Common myeloid progenitor, CD34-positive (primary cell): Measurements from ENCODE around the gene ZNF559.
"Not testable (repeated sequence)": the region's sequence is repeated elsewhere in the genome, so short reads cannot be mapped to it uniquely, and the experiment has no call there.

ENCODE experiments used
- CTCF ChIA-PET: fragments of 350-600 bp; sonication (Branson Sonifier 250); formaldehyde crosslinking; loops from one replicate; lab custom pipeline; 2021; ENCODE audit warnings: antibody characterized with exemption; lab: Charles Lee
- POLR2A ChIA-PET: fragments of 350-600 bp; sonication (Branson Sonifier 250); formaldehyde crosslinking; loops from one replicate; lab custom pipeline; 2021; ENCODE audit warnings: antibody characterized with exemption; lab: Charles Lee
- DNase-seq, 3 donors: peaks; one replicate each; pipeline versions ENCODE4 v3.0.0 to v3.0.0-alpha.2; 2013
- H3K27ac ChIP-seq, 2 experiments: 1 replicate in 1 of 2; 2 replicates in 1 of 2; pipeline ENCODE4 v1.7.0; 2013; ENCODE audit warnings: inconsistent platforms in 2 of 2, low read length in 2 of 2, mild to moderate bottlenecking in 2 of 2, low read depth in 1 of 2, moderate library complexity in 1 of 2; ENCODE audit not compliant: severe bottlenecking in 2 of 2, insufficient read depth in 1 of 2, poor library complexity in 1 of 2
- H3K27me3 ChIP-seq, 5 experiments: replicated peaks in 2 of 5; 1 replicate in 3 of 5; 2 replicates in 2 of 5; pipeline versions ENCODE4 v1.6.1 to v1.7.0; 2013; ENCODE audit warnings: low read length in 4 of 5, mild to moderate bottlenecking in 2 of 5, moderate library complexity in 2 of 5, inconsistent platforms in 1 of 5; ENCODE audit not compliant: insufficient read depth in 5 of 5, control insufficient read depth in 4 of 5
- H3K36me3 ChIP-seq, 4 experiments: 1 replicate in 2 of 4; 2 replicates in 2 of 4; pipeline versions ENCODE4 v1.6.1 to v1.7.0; 2013; ENCODE audit warnings: low read length in 3 of 4, control low read depth in 1 of 4, mild to moderate bottlenecking in 1 of 4; ENCODE audit not compliant: control insufficient read depth in 4 of 4, insufficient read depth in 4 of 4
- H3K4me1 ChIP-seq, 4 experiments: 1 replicate in 3 of 4; 2 replicates in 1 of 4; pipeline versions ENCODE4 v1.6.1 to v1.7.1; 2013; ENCODE audit warnings: low read length in 3 of 4, mild to moderate bottlenecking in 3 of 4, control low read depth in 1 of 4, inconsistent platforms in 1 of 4, moderate library complexity in 1 of 4; ENCODE audit not compliant: control insufficient read depth in 4 of 4, insufficient read depth in 4 of 4; ENCODE audit errors: control extremely low read depth in 1 of 4
- H3K4me3 ChIP-seq, 7 experiments: 1 replicate in 4 of 7; 2 replicates in 3 of 7; pipeline versions ENCODE4 v1.5.1 to v1.7.0; 2013; ENCODE audit warnings: mild to moderate bottlenecking in 7 of 7, low read length in 6 of 7, moderate library complexity in 6 of 7, inconsistent platforms in 2 of 7, low read depth in 2 of 7, control low read depth in 1 of 7; ENCODE audit not compliant: insufficient read depth in 4 of 7, control insufficient read depth in 1 of 7; ENCODE audit errors: extremely low read depth in 1 of 7
- H3K9me3 ChIP-seq, 5 experiments: 1 replicate in 4 of 5; 2 replicates in 1 of 5; pipeline versions ENCODE4 v1.6.1 to v1.7.1; 2013; ENCODE audit warnings: low read length in 4 of 5, mild to moderate bottlenecking in 2 of 5, inconsistent platforms in 1 of 5, low read depth in 1 of 5, moderate library complexity in 1 of 5; ENCODE audit not compliant: control insufficient read depth in 4 of 5, insufficient read depth in 2 of 5; ENCODE audit errors: control extremely low read depth in 1 of 5
- WGBS: methylation state at CpG from one replicate; pipeline ENCODE4 v1.1.5; 2013; ENCODE audit not compliant: insufficient coverage; 5-methylcytosine and 5-hydroxymethylcytosine counted together

The ZNF559 gene

DNA sequence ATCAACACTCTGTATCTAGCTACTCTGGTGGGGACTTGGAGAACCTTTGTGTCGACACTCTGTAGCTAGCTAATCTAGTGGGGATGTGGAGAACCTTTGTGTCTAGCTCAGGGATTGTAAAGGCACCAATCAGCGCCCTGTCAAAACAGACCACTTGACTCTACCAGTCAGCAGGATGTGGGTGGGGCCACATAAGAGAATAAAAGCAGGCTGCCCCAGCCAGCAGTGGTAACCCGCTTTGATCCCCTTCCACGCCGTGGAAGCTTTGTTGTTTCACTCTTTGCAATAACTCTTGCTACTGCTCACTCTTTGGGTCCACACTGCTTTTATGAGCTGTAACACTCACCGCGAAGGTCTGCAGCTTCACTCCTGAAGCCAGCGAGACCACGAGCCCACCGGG is 1.8 kb upstream of the ZNF559 start:
- H3K27me3 ChIP-seq, DNase-seq, H3K4me3 ChIP-seq, H3K27ac ChIP-seq, POLR2A ChIA-PET: not testable (repeated sequence)
- CTCF ChIA-PET = interaction anchor here (1.4 to 1.9 kb wide), 2 partner anchors 8 to 12 kb away, joined by 4 to 9 read pairs; partner anchors contain the start of gene ZNF699
- Histone ChIP-seq H3K36me3 (peaks cover 0 to 11% (median 7%) of the 10 kb centered on the region in 4 experiments), H3K4me1 (peaks cover 0 to 13% (median 6%) of the 10 kb centered on the region in 4 experiments), H3K9me3 (peaks cover 0 to 21% (median 11%) of the 10 kb centered on the region in 5 experiments)
- 98% methylated on average over 7 of the region's 10 CpGs for WGBS

DNA sequence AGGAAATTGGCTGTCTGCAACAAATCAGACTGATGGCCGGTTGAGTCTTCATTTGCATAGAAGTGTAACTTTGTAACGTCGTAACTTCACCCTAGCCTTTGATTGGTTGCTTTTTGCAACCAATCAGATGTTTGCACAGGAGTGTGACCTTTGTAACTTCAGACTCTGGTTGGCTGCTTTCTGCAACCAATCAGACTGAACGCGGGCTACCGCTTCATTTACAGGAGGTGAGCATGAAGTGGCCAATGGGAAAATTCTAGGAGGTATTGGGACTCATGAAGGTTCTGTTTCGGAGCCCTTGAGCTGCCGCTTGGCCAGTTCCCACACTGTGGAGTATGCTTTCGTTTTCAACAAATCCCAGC is 441 bp upstream of the ZNF559 start:
- POLR2A ChIA-PET = interaction anchor here (0.9 kb wide), 1 partner anchor 112 kb away, joined by 5 read pairs; the partner anchor contains the start of gene ZNF266
- Histone ChIP-seq H3K27me3 (no peaks in the 10 kb centered on the region), H3K27ac (peak overlapping the region in 1 of 2 experiments; percentile 89), H3K36me3 (peaks cover 2 to 23% (median 15%) of the 10 kb centered on the region in 4 experiments), H3K4me3 (peak overlapping the region; percentile 49 to 88 (median 80)), H3K4me1 (peaks cover 0 to 13% (median 6%) of the 10 kb centered on the region in 4 experiments), H3K9me3 (peaks cover 1 to 33% (median 23%) of the 10 kb centered on the region in 5 experiments)
- 0% methylated on average over 9 of the region's 9 CpGs for WGBS
- DNase-seq = peak in 1 of 3 donors; percentile 79
- CTCF ChIA-PET = interaction anchor here (1.2 to 1.9 kb wide), 3 partner anchors 9 to 12 kb away, joined by 3 to 9 read pairs (median 5); no protein-coding TSS in a partner anchor

DNA sequence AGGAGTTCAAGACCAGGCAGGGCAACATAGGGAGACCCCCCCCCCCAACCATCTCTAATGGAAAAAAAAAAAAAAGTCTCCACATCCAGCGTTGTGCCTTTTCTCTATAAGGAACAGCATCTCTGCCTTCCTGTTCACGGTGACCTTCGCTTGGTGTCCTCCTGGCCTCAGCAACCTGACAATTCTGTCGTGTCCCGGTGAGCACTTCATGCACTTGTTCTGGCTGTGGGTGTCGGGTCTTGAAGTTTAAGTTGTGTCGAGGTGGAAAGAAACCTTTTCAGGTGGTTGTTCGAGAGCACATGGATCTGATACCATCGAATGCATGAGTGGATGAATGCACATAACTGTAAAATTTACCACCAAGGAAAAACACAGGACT is 594 bp downstream of the ZNF559 start:
- Histone ChIP-seq H3K4me1 (peaks cover 0 to 13% (median 6%) of the 10 kb centered on the region in 4 experiments), H3K9me3 (peaks cover 8 to 42% (median 32%) of the 10 kb centered on the region in 5 experiments), H3K27ac (peak overlapping the region; percentile 58 to 89), H3K36me3 (peaks cover 5 to 28% (median 18%) of the 10 kb centered on the region in 4 experiments), H3K27me3 (no peaks in the 10 kb centered on the region), H3K4me3 (peak overlapping the region; percentile 49 to 88 (median 77))
- 41% methylated on average over 5 of the region's 9 CpGs for WGBS
- CTCF ChIA-PET = interaction anchor here (1.2 kb wide), 1 partner anchor 8 kb away, joined by 3 read pairs; no protein-coding TSS in a partner anchor
- POLR2A ChIA-PET = interaction anchor here (0.9 kb wide), 1 partner anchor 111 kb away, joined by 5 read pairs; the partner anchor contains the start of gene ZNF266
- no peak for DNase-seq

DNA sequence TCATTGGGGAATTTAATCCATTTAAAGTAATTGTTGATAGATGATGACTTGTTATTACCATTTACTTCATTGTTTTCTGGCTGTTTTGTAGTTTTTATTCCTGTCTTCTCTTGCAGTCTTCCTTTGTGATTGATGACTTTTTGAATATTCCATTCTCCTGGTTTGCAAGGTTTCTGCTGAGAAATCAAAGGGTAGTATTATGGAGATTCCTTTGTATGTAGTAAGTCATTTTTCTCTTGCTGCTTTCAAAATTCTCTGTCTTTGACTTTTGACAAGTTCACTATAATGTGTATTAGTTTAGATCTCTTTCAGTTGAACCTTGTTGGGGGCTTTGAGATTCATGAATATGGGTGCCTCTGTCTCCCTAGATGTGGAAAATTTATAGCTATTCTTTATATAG is 6.0 kb downstream of the ZNF559 start:
- Histone ChIP-seq H3K4me1 (no peaks in the 10 kb centered on the region), H3K9me3 (peaks cover 22 to 82% (median 58%) of the 10 kb centered on the region in 5 experiments), H3K27me3 (no peaks in the 10 kb centered on the region), H3K27ac (no peak overlapping the region), H3K36me3 (peaks cover 19 to 67% (median 35%) of the 10 kb centered on the region in 4 experiments), H3K4me3 (peak overlapping the region in 1 of 7 experiments; percentile 11)
- ChIA-PET POLR2A (no interaction called here), CTCF (no interaction called here)
- DNase-seq = peak in 1 of 3 donors; percentile 19

DNA sequence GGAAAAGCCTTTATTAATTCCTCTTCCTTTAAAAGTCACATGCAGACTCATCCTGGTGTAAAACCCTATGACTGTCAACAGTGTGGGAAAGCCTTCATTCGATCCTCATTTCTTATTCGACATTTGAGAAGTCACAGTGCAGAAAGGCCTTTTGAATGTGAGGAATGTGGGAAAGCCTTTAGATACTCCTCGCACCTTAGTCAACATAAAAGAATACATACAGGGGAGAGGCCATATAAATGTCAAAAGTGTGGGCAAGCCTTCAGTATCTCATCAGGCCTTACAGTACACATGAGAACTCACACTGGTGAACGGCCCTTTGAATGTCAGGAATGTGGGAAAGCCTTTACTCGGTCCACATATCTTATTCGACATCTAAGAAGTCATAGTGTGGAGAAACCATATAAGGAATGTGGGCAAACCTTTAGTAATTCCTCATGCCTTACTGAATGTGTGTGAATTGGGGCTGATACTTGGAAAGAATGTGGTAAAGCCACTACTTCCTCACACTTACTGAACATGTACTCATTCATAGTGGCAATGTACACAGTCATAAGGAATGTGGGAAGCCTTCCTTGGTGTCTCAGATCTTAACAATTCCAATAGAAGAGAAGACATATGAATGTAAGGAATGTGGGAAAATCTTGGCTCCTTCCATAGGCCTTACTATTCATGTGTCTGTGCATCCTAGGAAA is 18.8 kb downstream of the ZNF559 start:
- DNase-seq = peak in 1 of 3 donors; percentile 3
- H3K4me3 ChIP-seq = no peak overlapping the region
- no peak overlapping the region for H3K27ac ChIP-seq
- CTCF ChIA-PET = no interaction called here
- peaks cover 33 to 67% (median 48%) of the 10 kb centered on the region in 4 experiments for H3K36me3 ChIP-seq
- no peaks in the 10 kb centered on the region for H3K27me3 ChIP-seq
- peaks cover 38 to 89% (median 55%) of the 10 kb centered on the region in 5 experiments for H3K9me3 ChIP-seq
- POLR2A ChIA-PET = no interaction called here
- 100% methylated on average over 2 of the region's 6 CpGs for WGBS
- H3K4me1 ChIP-seq = no peaks in the 10 kb centered on the region

DNA sequence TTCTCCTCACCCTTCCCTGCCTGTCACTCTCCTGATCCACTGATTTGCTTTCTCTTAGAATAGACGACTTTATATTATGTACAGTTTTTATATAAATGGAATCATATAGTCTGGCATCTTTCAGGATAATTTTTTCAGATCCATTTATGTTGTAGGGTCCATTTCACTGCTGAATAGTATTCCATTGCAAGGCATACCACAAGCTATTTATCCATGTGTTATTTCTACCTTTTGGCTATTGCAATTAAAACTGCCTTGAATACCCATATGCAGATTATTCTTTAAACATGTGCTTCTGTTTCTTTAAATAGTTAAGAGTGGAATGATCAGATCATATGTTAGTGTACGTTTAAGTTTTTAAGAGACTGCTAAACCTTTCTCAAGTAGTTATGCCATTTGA is 21.0 kb downstream of the ZNF559 start:
- no peak overlapping the region for H3K27ac ChIP-seq
- ChIA-PET CTCF (no interaction called here), POLR2A (no interaction called here)
- no CpG with 5 or more reads among the region's 2 CpGs for WGBS
- no peaks in the 10 kb centered on the region for H3K27me3 ChIP-seq
- peaks cover 36 to 85% (median 49%) of the 10 kb centered on the region in 5 experiments for H3K9me3 ChIP-seq
- H3K4me1 ChIP-seq = no peaks in the 10 kb centered on the region
- H3K4me3 ChIP-seq = no peak overlapping the region
- no peak for DNase-seq
- H3K36me3 ChIP-seq = peaks cover 27 to 54% (median 33%) of the 10 kb centered on the region in 4 experiments

DNA sequence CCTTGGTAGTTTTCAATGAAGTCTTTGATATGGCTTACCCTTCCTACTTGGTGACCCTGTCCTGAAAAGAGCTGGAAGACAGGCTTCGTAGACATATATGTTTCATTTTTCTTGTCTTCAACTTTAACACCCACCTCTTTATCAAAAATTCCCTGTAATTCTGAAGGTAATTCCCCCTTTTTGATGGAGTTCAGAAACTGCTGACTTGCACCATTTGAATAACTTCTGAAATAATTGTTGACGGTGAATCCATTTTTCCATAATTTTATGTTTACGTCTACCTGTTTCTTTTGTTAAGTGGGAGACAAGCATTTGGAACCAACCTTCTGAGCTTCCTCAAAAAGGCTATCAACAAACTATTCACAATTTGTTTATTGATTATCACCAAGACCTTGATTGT is 24.3 kb downstream of the ZNF559 start:
- CTCF ChIA-PET = interaction anchor here (0.9 kb wide), 1 partner anchor 9 kb away, joined by 3 read pairs; no protein-coding TSS in a partner anchor
- no peaks in the 10 kb centered on the region for H3K4me1 ChIP-seq
- H3K9me3 ChIP-seq = peaks cover 17 to 77% (median 49%) of the 10 kb centered on the region in 5 experiments
- H3K27me3 ChIP-seq = no peaks in the 10 kb centered on the region
- peaks cover 9 to 33% (median 10%) of the 10 kb centered on the region in 4 experiments for H3K36me3 ChIP-seq
- 100% methylated on average over 3 of the region's 3 CpGs for WGBS
- DNase-seq = no peak
- POLR2A ChIA-PET = interaction anchor here (0.6 kb wide), 1 partner anchor 13 kb away, joined by 5 read pairs; no protein-coding TSS in a partner anchor
- no peak overlapping the region for H3K4me3 ChIP-seq
- H3K27ac ChIP-seq = no peak overlapping the region
